ENCODE data around the gene APOBEC3C. TPM values are rescaled to one million over a fixed set of nuclear protein-coding genes. Genes with fewer than 3 reads are reported as not detected.
A peak's percentile ranks its signal among the peaks of the same experiment; 100 is the strongest.
"Not testable (repeated sequence)": the region's sequence is repeated elsewhere in the genome, so short reads cannot be mapped to it uniquely, and the experiment has no call there.

APOBEC3C gene
- total and polyA plus RNA-seq, 9 donors = 7.0 to 88.9 (median 52.4) TPM

- H3K27ac ChIP-seq = peak overlapping the region in 1 of 2 donors; percentile 88
- no peak overlapping the region for H3K4me3 ChIP-seq
- H3K27me3 ChIP-seq = no peaks in the 10 kb centered on the region
- DNase-seq = peak in 4 of 5 donors; percentile 46 to 71 (median 60)
- TF ChIP-seq, protein P1, sequence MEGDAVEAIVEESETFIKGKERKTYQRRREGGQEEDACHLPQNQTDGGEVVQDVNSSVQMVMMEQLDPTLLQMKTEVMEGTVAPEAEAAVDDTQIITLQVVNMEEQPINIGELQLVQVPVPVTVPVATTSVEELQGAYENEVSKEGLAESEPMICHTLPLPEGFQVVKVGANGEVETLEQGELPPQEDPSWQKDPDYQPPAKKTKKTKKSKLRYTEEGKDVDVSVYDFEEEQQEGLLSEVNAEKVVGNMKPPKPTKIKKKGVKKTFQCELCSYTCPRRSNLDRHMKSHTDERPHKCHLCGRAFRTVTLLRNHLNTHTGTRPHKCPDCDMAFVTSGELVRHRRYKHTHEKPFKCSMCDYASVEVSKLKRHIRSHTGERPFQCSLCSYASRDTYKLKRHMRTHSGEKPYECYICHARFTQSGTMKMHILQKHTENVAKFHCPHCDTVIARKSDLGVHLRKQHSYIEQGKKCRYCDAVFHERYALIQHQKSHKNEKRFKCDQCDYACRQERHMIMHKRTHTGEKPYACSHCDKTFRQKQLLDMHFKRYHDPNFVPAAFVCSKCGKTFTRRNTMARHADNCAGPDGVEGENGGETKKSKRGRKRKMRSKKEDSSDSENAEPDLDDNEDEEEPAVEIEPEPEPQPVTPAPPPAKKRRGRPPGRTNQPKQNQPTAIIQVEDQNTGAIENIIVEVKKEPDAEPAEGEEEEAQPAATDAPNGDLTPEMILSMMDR (IDR thresholded peaks at IDR 0.05) = no peak
- TF ChIP-seq POLR2A (IDR thresholded peaks at IDR 0.05) = no peak
- TF ChIP-seq EP300 (IDR thresholded peaks at IDR 0.05) = no peak
- intact Hi-C loops (cut with DNase I) = loop anchor here in 3 of 4 donors (5.0 to 10.0 kb wide), 3 partner anchors 109 to 122 kb away; no protein-coding TSS in a partner anchor
- no peaks in the 10 kb centered on the region for H3K9me3 ChIP-seq
- no peaks in the 10 kb centered on the region for H3K36me3 ChIP-seq
- 55 to 57% (median 56%) methylated on average over 29 of the region's 29 CpGs for WGBS, 3 donors
- H3K4me1 ChIP-seq (ENCODE audit: insufficient read depth) = peaks cover 4% of the 10 kb centered on the region
These were observed 1.2 kb upstream of the APOBEC3C start for GRCh38 chr22:39012533-39013511.

- not testable (repeated sequence) for H3K9me3 ChIP-seq; H3K4me1 ChIP-seq (ENCODE audit: insufficient read depth); H3K36me3 ChIP-seq; H3K27me3 ChIP-seq
- Histone ChIP-seq H3K4me3 (peak overlapping the region; percentile 49), H3K27ac (peak overlapping the region in 1 of 2 donors; percentile 88)
- 22 to 28% (median 26%) methylated on average over 6 of the region's 6 CpGs for WGBS, 3 donors
- peak in 1 of 5 donors; percentile 46 for DNase-seq
- intact Hi-C loops (cut with DNase I) = loop anchor here in 3 of 4 donors (5.0 to 10.0 kb wide), 3 partner anchors 109 to 121 kb away; no protein-coding TSS in a partner anchor
These were observed 506 bp upstream of the APOBEC3C start for GRCh38 chr22:39013561-39013941.

GRCh38 chr22:39014723-39015121 is 665 bp downstream of the APOBEC3C start:
- H3K4me3 ChIP-seq = peak overlapping the region; percentile 49
- intact Hi-C loops (cut with DNase I) = loop anchor here in 3 of 4 donors (5.0 to 10.0 kb wide), 3 partner anchors 108 to 120 kb away; no protein-coding TSS in a partner anchor
- 24 to 33% (median 26%) methylated on average over 6 of the region's 6 CpGs for WGBS, 3 donors
- H3K4me1 ChIP-seq (ENCODE audit: insufficient read depth); H3K27me3 ChIP-seq; H3K36me3 ChIP-seq; H3K9me3 ChIP-seq; DNase-seq: not testable (repeated sequence)
- H3K27ac ChIP-seq = peak overlapping the region; percentile 71 to 88

DNA sequence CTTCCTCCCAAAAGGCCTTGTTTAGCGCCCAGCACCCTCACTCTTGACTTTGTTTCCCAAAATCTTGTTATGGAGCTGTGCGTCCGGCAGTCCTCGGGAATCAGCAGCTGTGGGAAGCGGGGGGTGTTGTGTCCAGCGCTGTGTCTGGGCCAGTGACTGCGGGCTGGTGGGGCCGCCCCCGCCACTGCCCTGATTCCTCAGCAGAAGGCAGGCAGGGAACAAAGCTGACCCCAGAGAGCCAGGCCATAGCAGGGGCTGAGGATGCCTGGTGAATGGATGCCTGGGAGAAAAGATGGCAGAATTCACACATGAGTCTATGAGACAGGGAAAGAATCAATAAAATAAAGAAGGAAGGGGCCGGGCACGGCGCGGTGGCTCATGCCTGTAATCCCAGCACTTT is 2.5 kb downstream of the APOBEC3C start:
- intact Hi-C loops (cut with DNase I) = loop anchor here in 2 of 4 donors (10.0 kb wide), 2 partner anchors 108 to 118 kb away; no protein-coding TSS in a partner anchor
- WGBS, 3 donors = 92 to 95% (median 94%) methylated on average over 13 of the region's 13 CpGs
- peaks cover 10% of the 10 kb centered on the region for H3K4me1 ChIP-seq (ENCODE audit: insufficient read depth)
- no peaks in the 10 kb centered on the region for H3K9me3 ChIP-seq
- TF ChIP-seq EP300 (IDR thresholded peaks at IDR 0.05) (no peak), POLR2A (IDR thresholded peaks at IDR 0.05) (no peak)
- TF ChIP-seq, protein P1 (IDR thresholded peaks at IDR 0.05) = no peak
- H3K27ac ChIP-seq = no peak overlapping the region
- no peak overlapping the region for H3K4me3 ChIP-seq
- DNase-seq = no peak
- no peaks in the 10 kb centered on the region for H3K36me3 ChIP-seq
- no peaks in the 10 kb centered on the region for H3K27me3 ChIP-seq

DNA sequence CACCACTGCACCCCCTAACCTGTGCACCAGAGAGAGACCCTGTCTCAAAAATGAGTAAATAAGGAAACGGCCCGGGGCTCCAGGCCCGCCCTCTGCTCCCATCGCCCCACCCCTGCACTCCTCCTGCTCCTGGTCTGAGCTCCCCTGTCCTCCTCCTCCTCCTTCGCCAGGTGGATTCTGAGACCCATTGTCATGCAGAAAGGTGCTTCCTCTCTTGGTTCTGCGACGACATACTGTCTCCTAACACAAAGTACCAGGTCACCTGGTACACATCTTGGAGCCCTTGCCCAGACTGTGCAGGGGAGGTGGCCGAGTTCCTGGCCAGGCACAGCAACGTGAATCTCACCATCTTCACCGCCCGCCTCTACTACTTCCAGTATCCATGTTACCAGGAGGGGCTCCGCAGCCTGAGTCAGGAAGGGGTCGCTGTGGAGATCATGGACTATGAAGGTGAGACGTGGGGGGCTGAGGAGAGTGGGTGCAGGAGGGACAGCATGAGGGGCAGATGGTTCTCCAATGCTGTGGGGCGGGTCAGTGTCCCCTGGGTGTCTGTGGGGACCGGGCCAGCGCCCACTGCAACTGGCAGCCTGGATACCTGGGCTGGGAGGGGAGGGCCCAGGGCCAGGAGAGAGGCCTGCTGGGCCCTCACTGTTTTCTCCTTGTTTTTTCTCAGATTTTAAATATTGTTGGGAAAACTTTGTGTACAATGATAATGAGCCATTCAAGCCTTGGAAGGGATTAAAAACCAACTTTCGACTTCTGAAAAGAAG is 3.7 kb downstream of the APOBEC3C start:
- peaks cover 12% of the 10 kb centered on the region for H3K4me1 ChIP-seq (ENCODE audit: insufficient read depth)
- intact Hi-C loops (cut with DNase I) = loop anchor here in 2 of 4 donors (10.0 kb wide), 2 partner anchors 107 to 117 kb away; no protein-coding TSS in a partner anchor
- H3K27ac ChIP-seq = no peak overlapping the region
- no peak overlapping the region for H3K4me3 ChIP-seq
- H3K27me3 ChIP-seq = no peaks in the 10 kb centered on the region
- WGBS, 3 donors = 76 to 81% (median 80%) methylated on average over 18 of the region's 18 CpGs
- no peak for DNase-seq
- H3K36me3 ChIP-seq = no peaks in the 10 kb centered on the region
- H3K9me3 ChIP-seq = no peaks in the 10 kb centered on the region
- TF ChIP-seq EP300 (IDR thresholded peaks at IDR 0.05) (no peak), POLR2A (IDR thresholded peaks at IDR 0.05) (no peak)
- TF ChIP-seq, protein P1 (IDR thresholded peaks at IDR 0.05) = no peak

DNA sequence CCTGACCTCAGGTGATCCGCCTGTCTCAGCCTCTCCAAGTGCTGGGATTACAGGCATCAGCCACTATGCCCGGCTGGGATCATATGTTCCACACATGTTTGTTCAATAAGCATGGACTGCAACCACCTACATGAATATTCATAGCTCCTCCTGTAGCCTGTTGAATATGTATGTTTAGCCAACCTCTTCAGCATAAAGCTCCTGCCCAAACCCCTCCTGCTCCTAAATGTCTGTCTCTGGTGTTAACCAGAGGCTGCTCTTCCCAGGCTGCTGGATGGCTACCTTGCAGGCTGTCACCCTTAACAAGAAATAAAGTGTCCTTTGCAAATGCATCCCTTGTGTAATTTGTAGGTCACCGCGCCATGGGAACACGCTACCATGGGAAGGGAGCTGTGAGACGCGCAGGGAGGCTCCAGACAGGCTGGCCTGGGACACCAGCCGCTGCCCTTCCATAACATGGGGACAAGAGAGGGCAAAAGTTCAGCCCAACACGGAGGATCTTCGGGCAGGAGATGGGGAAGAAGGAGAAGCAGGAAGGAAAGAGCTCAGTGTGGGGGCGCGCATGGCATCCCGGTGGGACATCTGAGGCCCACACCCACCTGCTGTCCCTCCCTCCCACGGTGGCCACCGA is 6.1 kb downstream of the APOBEC3C start:
- H3K9me3 ChIP-seq; intact Hi-C loops (cut with DNase I); H3K36me3 ChIP-seq; H3K27me3 ChIP-seq: not testable (repeated sequence)
- Histone ChIP-seq H3K4me1 (ENCODE audit: insufficient read depth) (peaks cover 10% of the 10 kb centered on the region), H3K4me3 (peak overlapping the region; percentile 16), H3K27ac (peak overlapping the region; percentile 75 to 78)
- peak in 1 of 5 donors; percentile 38 for DNase-seq
- WGBS, 3 donors = 53 to 64% (median 57%) methylated on average over 15 of the region's 15 CpGs

All from ovary (tissue), 9 donors.